Hepatocyte (in vitro differentiated cells): ENCODE measurements around the gene ARFRP1.

Experiments used
- EZH2 ChIP-seq: fragments of 200-600 bp; sonication (generic); IDR thresholded peaks from 2 replicates; pipeline ENCODE4 v1.6.1; 2016; ENCODE audit warnings: antibody characterized with exemption, mild to moderate bottlenecking, borderline replicate concordance
- EZH2phosphoT487 ChIP-seq: fragments of 200-600 bp; sonication (generic); IDR thresholded peaks from one replicate; pipeline ENCODE4 v1.6.1; 2018; ENCODE audit warnings: antibody characterized with exemption, mild to moderate bottlenecking, low read depth, moderate library complexity; ENCODE audit not compliant: unreplicated experiment, severe bottlenecking
- TF ChIP-seq, protein P1 (sequence below): fragments of 200-600 bp; sonication (generic); IDR thresholded peaks from 2 replicates; pipeline ENCODE4 v1.5.1; 2016; ENCODE audit warnings: antibody characterized with exemption, mild to moderate bottlenecking; ENCODE audit not compliant: poor library complexity

DNA sequence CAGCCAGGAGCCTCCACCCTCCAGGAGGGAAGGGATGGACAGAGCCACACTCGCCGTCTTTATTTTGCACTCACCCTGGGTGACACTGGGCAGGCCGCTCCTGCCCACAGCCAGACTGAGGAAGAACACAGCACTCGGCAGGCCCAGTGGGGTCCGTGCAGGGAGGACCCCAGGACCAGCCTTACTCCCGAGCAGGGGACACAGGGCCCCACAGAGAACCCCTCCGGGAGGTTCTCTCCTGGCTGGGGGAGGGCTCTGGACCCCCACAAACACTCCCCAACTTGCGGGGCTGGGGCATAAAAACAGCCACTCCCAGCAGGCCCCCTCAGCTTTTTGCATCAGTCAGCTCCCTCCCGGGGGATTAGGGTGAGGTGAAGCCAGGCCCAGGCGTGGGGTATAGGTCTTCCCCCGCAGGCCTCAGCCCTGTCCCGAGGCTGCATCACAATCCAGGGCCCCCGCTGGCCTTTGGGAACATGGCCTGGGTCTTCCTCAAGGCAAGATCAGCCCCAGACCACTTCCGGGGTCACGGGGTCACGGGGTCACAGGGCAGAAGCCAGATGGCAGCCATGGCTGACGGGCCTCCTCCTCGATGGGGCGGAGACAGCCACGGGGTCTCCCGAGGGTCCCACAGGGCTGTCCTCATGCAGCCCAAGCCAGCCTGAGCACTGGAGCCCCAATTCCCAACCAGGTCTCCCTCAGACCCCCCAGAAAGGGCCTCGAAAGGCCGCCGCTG lies 8.1 kb downstream of the ARFRP1 start:
- TF ChIP-seq, protein P1, sequence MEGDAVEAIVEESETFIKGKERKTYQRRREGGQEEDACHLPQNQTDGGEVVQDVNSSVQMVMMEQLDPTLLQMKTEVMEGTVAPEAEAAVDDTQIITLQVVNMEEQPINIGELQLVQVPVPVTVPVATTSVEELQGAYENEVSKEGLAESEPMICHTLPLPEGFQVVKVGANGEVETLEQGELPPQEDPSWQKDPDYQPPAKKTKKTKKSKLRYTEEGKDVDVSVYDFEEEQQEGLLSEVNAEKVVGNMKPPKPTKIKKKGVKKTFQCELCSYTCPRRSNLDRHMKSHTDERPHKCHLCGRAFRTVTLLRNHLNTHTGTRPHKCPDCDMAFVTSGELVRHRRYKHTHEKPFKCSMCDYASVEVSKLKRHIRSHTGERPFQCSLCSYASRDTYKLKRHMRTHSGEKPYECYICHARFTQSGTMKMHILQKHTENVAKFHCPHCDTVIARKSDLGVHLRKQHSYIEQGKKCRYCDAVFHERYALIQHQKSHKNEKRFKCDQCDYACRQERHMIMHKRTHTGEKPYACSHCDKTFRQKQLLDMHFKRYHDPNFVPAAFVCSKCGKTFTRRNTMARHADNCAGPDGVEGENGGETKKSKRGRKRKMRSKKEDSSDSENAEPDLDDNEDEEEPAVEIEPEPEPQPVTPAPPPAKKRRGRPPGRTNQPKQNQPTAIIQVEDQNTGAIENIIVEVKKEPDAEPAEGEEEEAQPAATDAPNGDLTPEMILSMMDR = no peak
- TF ChIP-seq EZH2 (no peak), EZH2phosphoT487 (no peak)
